ENCODE measurements around the gene LMOD3. TPM values are rescaled to one million over a fixed set of nuclear protein-coding genes. Genes with fewer than 3 reads are reported as not detected.

LMOD3 gene
- polyA plus RNA-seq (2011; rRNA removed), result not detected in 2 replicates
- not detected in 2 replicates for polyA minus RNA-seq (2011; rRNA and poly(A)+ RNA removed)

- no peak within 1 kb of the TSS for H3K4me3 ChIP-seq (ENCODE audit: low read depth, low read length)
- ChIA-PET POLR2A (no interaction called here), CTCF (interaction anchor here (0.7 to 5.6 kb wide), 3 partner anchors 14 to 40 kb away, joined by 3 to 75 read pairs (median 19); partner anchors contain the start of gene ARL6IP5)
- TF ChIP-seq CTCF (IDR thresholded peaks at IDR 0.05; ENCODE audit: insufficient read depth, low read depth, low read length), result no peak
- H3K27me3 ChIP-seq (ENCODE audit: control insufficient read depth, insufficient read depth, low read length), result peaks cover 4% of the 10 kb centered on the region; the same call in 1 of the 2 replicates
- no peaks in the 10 kb centered on the region for H3K36me3 ChIP-seq (ENCODE audit: control insufficient read depth, insufficient read depth, low read length)
- no peak for DNase-seq (ENCODE audit: low read depth)
These were observed at the start of gene LMOD3 for GRCh38 chr3:69122403-69122802. LMOD3 (minus strand) TSS chr3:69122595; CDS start chr3:69122386, 209 bp downstream.

GRCh38 chr3:69172058-69172457 is 49.7 kb upstream of the LMOD3 start:
- DNase-seq (ENCODE audit: low read depth), result no peak
- Histone ChIP-seq H3K36me3 (ENCODE audit: control insufficient read depth, insufficient read depth, low read length) (no peaks in the 10 kb centered on the region), H3K4me3 (ENCODE audit: low read depth, low read length) (no peak overlapping the region), H3K27me3 (ENCODE audit: control insufficient read depth, insufficient read depth, low read length) (no peaks in the 10 kb centered on the region)
- ChIA-PET CTCF (interaction anchor here (0.8 to 4.0 kb wide), 2 partner anchors 10 to 11 kb away, joined by 3 to 36 read pairs; no protein-coding TSS in a partner anchor), POLR2A (no interaction called here)
- TF ChIP-seq CTCF (IDR thresholded peaks at IDR 0.05; ENCODE audit: insufficient read depth, low read depth, low read length), result no peak

- TF ChIP-seq CTCF (IDR thresholded peaks at IDR 0.05; ENCODE audit: insufficient read depth, low read depth, low read length), result no peak
- no peaks in the 10 kb centered on the region for H3K27me3 ChIP-seq (ENCODE audit: control insufficient read depth, insufficient read depth, low read length)
- no peak for DNase-seq (ENCODE audit: low read depth)
- no peak overlapping the region for H3K4me3 ChIP-seq (ENCODE audit: low read depth, low read length)
- CTCF ChIA-PET, result interaction anchor here (0.6 to 1.5 kb wide), 4 partner anchors 26 to 143 kb away, joined by 3 to 11 read pairs (median 3); no protein-coding TSS in a partner anchor
- no peaks in the 10 kb centered on the region for H3K36me3 ChIP-seq (ENCODE audit: control insufficient read depth, insufficient read depth, low read length)
- POLR2A ChIA-PET, result no interaction called here
These were observed 44.1 kb upstream of the LMOD3 start for GRCh38 chr3:69166446-69166845.

- CTCF ChIA-PET, result interaction anchor here (1.0 to 1.6 kb wide), 5 partner anchors 45 to 244 kb away, joined by 3 to 11 read pairs (median 3); no protein-coding TSS in a partner anchor
- Histone ChIP-seq H3K36me3 (ENCODE audit: control insufficient read depth, insufficient read depth, low read length) (no peaks in the 10 kb centered on the region), H3K27me3 (ENCODE audit: control insufficient read depth, insufficient read depth, low read length) (no peaks in the 10 kb centered on the region), H3K4me3 (ENCODE audit: low read depth, low read length) (no peak overlapping the region)
- TF ChIP-seq CTCF (IDR thresholded peaks at IDR 0.05; ENCODE audit: insufficient read depth, low read depth, low read length), result no peak
- DNase-seq (ENCODE audit: low read depth), result no peak
- POLR2A ChIA-PET, result interaction anchor here (0.6 kb wide), 1 partner anchor 121 kb away, joined by 3 read pairs; no protein-coding TSS in a partner anchor
These were observed 43.3 kb upstream of the LMOD3 start for GRCh38 chr3:69165744-69166143.

GRCh38 chr3:69164296-69164695 is 41.9 kb upstream of the LMOD3 start:
- no peaks in the 10 kb centered on the region for H3K27me3 ChIP-seq (ENCODE audit: control insufficient read depth, insufficient read depth, low read length)
- H3K36me3 ChIP-seq (ENCODE audit: control insufficient read depth, insufficient read depth, low read length), result no peaks in the 10 kb centered on the region
- ChIA-PET CTCF (interaction anchor here (0.9 to 11.0 kb wide), 4 partner anchors 8 to 277 kb away, joined by 3 to 225 read pairs (median 20); no protein-coding TSS in a partner anchor), POLR2A (no interaction called here)
- DNase-seq (ENCODE audit: low read depth), result no peak
- no peak overlapping the region for H3K4me3 ChIP-seq (ENCODE audit: low read depth, low read length)
- no peak for TF ChIP-seq CTCF (IDR thresholded peaks at IDR 0.05; ENCODE audit: insufficient read depth, low read depth, low read length)
